A204.1 (cell line): ENCODE data around the gene ATP2B2.
"Not testable (repeated sequence)": the region's sequence is repeated elsewhere in the genome, so short reads cannot be mapped to it uniquely, and the experiment has no call there.

Experiments used
- FAIRE-seq: peaks from 2 replicates; lab custom pipeline; 2012; peaks lifted over from hg19 to GRCh38; lab: Jason Lieb, UNC

ATP2B2 gene

GRCh38 chr3:10321630-10322351 lies 183.6 kb downstream of the ATP2B2 start:
- FAIRE-seq, result no peak

GRCh38 chr3:10320320-10320677 lies 185.1 kb downstream of the ATP2B2 start:
- no peak for FAIRE-seq

- no peak for FAIRE-seq
Measured at GRCh38 chr3:10319804-10320203, 185.6 kb downstream of the ATP2B2 start.

- FAIRE-seq, result no peak
Measured at GRCh38 chr3:10319251-10319650, 186.1 kb downstream of the ATP2B2 start.

GRCh38 chr3:10317961-10318350 lies 187.4 kb downstream of the ATP2B2 start:
- no peak for FAIRE-seq

- no peak for FAIRE-seq
Measured at GRCh38 chr3:10317311-10317960, 187.9 kb downstream of the ATP2B2 start.

- FAIRE-seq, result no peak
Measured at GRCh38 chr3:10315771-10316344, 189.5 kb downstream of the ATP2B2 start.

- FAIRE-seq, result no peak
Measured at GRCh38 chr3:10315101-10315500, 190.3 kb downstream of the ATP2B2 start.

- FAIRE-seq, result no peak
Measured at GRCh38 chr3:10312861-10313260, 192.5 kb downstream of the ATP2B2 start.

GRCh38 chr3:10312391-10312790 lies 193.0 kb downstream of the ATP2B2 start:
- FAIRE-seq, result no peak

- no peak for FAIRE-seq
Measured at GRCh38 chr3:10311710-10312109, 193.7 kb downstream of the ATP2B2 start.

- no peak for FAIRE-seq
Measured at GRCh38 chr3:10310578-10310977, 194.8 kb downstream of the ATP2B2 start.

- FAIRE-seq, result no peak
Measured at GRCh38 chr3:10309736-10310135, 195.7 kb downstream of the ATP2B2 start.

GRCh38 chr3:10308678-10309077 lies 196.7 kb downstream of the ATP2B2 start:
- FAIRE-seq, result no peak

GRCh38 chr3:10306156-10306555 lies 199.2 kb downstream of the ATP2B2 start:
- FAIRE-seq, result no peak

GRCh38 chr3:10305331-10305902 lies 200.0 kb downstream of the ATP2B2 start:
- no peak for FAIRE-seq

- no peak for FAIRE-seq
Measured at GRCh38 chr3:10304905-10305304, 200.5 kb downstream of the ATP2B2 start.

GRCh38 chr3:10303785-10304184 lies 201.6 kb downstream of the ATP2B2 start:
- no peak for FAIRE-seq

GRCh38 chr3:10303105-10303504 lies 202.3 kb downstream of the ATP2B2 start:
- no peak for FAIRE-seq

GRCh38 chr3:10300087-10300486 lies 205.3 kb downstream of the ATP2B2 start:
- FAIRE-seq, result no peak

GRCh38 chr3:10299679-10300078 lies 205.7 kb downstream of the ATP2B2 start:
- no peak for FAIRE-seq

GRCh38 chr3:10299175-10299574 lies 206.2 kb downstream of the ATP2B2 start:
- no peak for FAIRE-seq

GRCh38 chr3:10298064-10298463 lies 207.3 kb downstream of the ATP2B2 start:
- FAIRE-seq, result not testable (repeated sequence)
